Activated T-cell treated with anti-CD3 and anti-CD28 coated beads, Interleukin-2, amount 50 U/mL, for 72 hours (primary cell): Measurements from ENCODE around the gene CA5A. TPM values are rescaled to one million over a fixed set of nuclear protein-coding genes. Genes with fewer than 3 reads are reported as not detected.
"Not testable (repeated sequence)": the region's sequence is repeated elsewhere in the genome, so short reads cannot be mapped to it uniquely, and the experiment has no call there.

Source experiments
- ATAC-seq, 2 donors: fragments of 150-1000 bp; cut with Tn5 transposase; replicated peaks in 1 of 2; 2 replicates each; pipeline ENCODE4 v1.10.0; 2021; ENCODE audit warnings: moderate library complexity in 2 of 2, mild to moderate bottlenecking in 1 of 2
- DNase-seq, 2 donors: peaks; one replicate each; pipeline ENCODE4 v3.0.0; 2021 to 2022; ENCODE audit warnings: mixed read lengths in 1 of 2
- H3K27ac Mint-ChIP-seq: one replicate; pipeline ENCODE4 v1.8.0; 2022; ENCODE audit warnings: mild to moderate bottlenecking, moderate library complexity, mixed read lengths
- H3K27me3 Mint-ChIP-seq: one replicate; pipeline ENCODE4 v1.8.0; 2022; ENCODE audit warnings: low read depth, mixed read lengths
- H3K36me3 Mint-ChIP-seq, 2 donors: one replicate each; pipeline ENCODE4 v1.8.0; 2022; ENCODE audit warnings: mixed read lengths in 2 of 2, mild to moderate bottlenecking in 1 of 2; ENCODE audit not compliant: insufficient read depth in 2 of 2
- H3K4me1 Mint-ChIP-seq: one replicate; pipeline ENCODE4 v1.8.0; 2022; ENCODE audit warnings: low read depth, mixed read lengths
- H3K4me3 Mint-ChIP-seq, 2 donors: one replicate each; pipeline ENCODE4 v1.8.0; 2022; ENCODE audit warnings: mild to moderate bottlenecking in 2 of 2, mixed read lengths in 2 of 2, moderate library complexity in 2 of 2
- H3K9me3 Mint-ChIP-seq, 2 donors: one replicate each; pipeline ENCODE4 v1.8.0; 2022; ENCODE audit warnings: mixed read lengths in 2 of 2
- total RNA-seq, 2 donors: library from RNA; stranded (reverse); gene quantifications; one replicate each; pipeline ENCODE4 v1.2.3, GENCODE V29; 2022

The CA5A gene
- total RNA-seq = under 1 TPM in 1 of 2 donors, not detected in 1; 0.22 TPM

GRCh38 chr16:87936375-87937230, at the start of gene CA5A:
CA5A (minus strand) TSS chr16:87936529; CDS start chr16:87936450, 79 bp downstream.
- no peak for DNase-seq
- Mint-ChIP-seq H3K4me1 (peaks cover 5% of the 10 kb centered on the region), H3K9me3 (peaks cover 4 to 7% of the 10 kb centered on the region in 2 donors), H3K4me3 (no peak within 1 kb of the TSS), H3K27me3 (no peaks in the 10 kb centered on the region), H3K36me3 (peaks cover 0 to 3% of the 10 kb centered on the region in 2 donors), H3K27ac (no peak within 1 kb of the TSS)
- ATAC-seq = no peak

DNA sequence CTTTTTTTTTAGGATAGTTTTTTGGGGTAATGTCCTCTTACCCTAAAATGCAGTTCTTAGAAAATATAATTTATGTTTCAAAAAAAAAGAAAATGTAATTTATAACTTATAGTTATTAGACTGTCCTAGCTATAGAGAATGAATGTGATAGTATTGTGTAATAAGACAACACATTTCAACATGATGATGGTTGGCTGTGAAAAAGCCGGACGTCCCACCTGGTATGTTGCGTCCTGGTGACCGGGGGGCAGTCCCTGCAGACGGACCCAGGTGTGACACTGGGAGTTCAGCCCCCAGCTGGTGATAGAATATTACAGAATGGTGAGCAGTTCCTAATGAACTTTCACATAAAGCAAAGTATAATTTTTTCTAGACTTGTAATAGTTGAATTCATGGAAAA, 49.2 kb upstream of the CA5A start:
- H3K27me3 Mint-ChIP-seq, ATAC-seq, H3K9me3 Mint-ChIP-seq, DNase-seq: not testable (repeated sequence)
- Mint-ChIP-seq H3K36me3 (peaks cover 12 to 13% of the 10 kb centered on the region in 2 donors), H3K4me1 (peaks cover 59% of the 10 kb centered on the region), H3K4me3 (peak overlapping the region; percentile 69 to 83), H3K27ac (peak overlapping the region; percentile 93)

GRCh38 chr16:87984632-87985267, 48.4 kb upstream of the CA5A start:
- Mint-ChIP-seq H3K27ac (peak overlapping the region; percentile 70), H3K4me3 (peak overlapping the region; percentile 57 to 59), H3K9me3 (no peaks in the 10 kb centered on the region), H3K4me1 (peaks cover 66% of the 10 kb centered on the region), H3K36me3 (peaks cover 13% of the 10 kb centered on the region in 2 donors), H3K27me3 (no peaks in the 10 kb centered on the region)
- ATAC-seq (no peak), DNase-seq (no peak)

GRCh38 chr16:87984180-87984579, 47.9 kb upstream of the CA5A start:
- not testable (repeated sequence) for ATAC-seq, DNase-seq, H3K27me3 Mint-ChIP-seq, H3K9me3 Mint-ChIP-seq
- H3K4me1 Mint-ChIP-seq = peaks cover 72% of the 10 kb centered on the region
- peak overlapping the region; percentile 70 for H3K27ac Mint-ChIP-seq
- peak overlapping the region; percentile 57 to 59 for H3K4me3 Mint-ChIP-seq
- H3K36me3 Mint-ChIP-seq = peaks cover 11 to 13% of the 10 kb centered on the region in 2 donors

- not testable (repeated sequence) for H3K27me3 Mint-ChIP-seq, H3K9me3 Mint-ChIP-seq
- DNase-seq (peak; percentile 54 to 61), ATAC-seq (peak; percentile 70 to 74)
- H3K4me1 Mint-ChIP-seq = peaks cover 77% of the 10 kb centered on the region
- H3K36me3 Mint-ChIP-seq = peaks cover 11 to 13% of the 10 kb centered on the region in 2 donors
- peak overlapping the region in 1 of 2 donors; percentile 59 for H3K4me3 Mint-ChIP-seq
- peak overlapping the region; percentile 70 for H3K27ac Mint-ChIP-seq
Observed at GRCh38 chr16:87983737-87984097, 47.4 kb upstream of the CA5A start.

DNA sequence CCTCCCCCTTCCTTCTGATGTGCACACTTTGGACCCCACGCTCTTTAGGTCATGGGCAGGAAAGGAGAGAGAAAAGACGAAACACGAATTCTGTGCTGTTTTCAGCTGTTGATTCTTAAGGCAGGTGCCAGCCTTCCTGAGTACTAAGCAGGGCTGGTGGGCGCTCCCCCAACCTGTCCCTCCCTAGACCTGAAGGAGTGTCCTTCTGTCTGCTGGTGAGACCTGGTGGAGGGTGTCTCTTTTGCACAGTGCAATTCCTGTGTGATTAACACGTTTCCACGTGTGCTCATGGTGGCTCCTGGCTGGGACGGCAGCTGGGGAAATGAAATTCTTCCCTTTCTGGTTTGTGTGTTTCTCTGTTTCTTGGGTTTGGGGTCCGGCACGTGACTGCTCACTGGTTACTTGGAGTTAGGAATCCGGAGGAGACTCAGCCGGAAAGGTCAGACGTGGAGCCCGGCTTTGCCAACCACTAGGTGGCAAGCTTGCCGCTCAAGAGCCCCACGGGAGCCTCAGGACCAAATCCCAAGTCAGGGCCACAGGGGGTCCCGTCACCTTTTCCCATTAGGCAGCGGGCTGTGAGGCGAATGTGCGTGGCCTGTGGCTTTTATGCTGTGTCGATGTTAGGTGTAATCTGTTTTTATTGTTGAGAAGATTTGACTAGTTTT, 46.9 kb upstream of the CA5A start:
- not testable (repeated sequence) for H3K27ac Mint-ChIP-seq, DNase-seq, H3K27me3 Mint-ChIP-seq, H3K9me3 Mint-ChIP-seq
- Mint-ChIP-seq H3K4me3 (peak overlapping the region; percentile 10 to 27), H3K36me3 (peaks cover 13 to 15% of the 10 kb centered on the region in 2 donors), H3K4me1 (peaks cover 82% of the 10 kb centered on the region)
- peak; percentile 0 to 1 for ATAC-seq

GRCh38 chr16:87982581-87983041, 46.3 kb upstream of the CA5A start:
- no peak for DNase-seq
- H3K27me3 Mint-ChIP-seq = no peaks in the 10 kb centered on the region
- no peaks in the 10 kb centered on the region for H3K9me3 Mint-ChIP-seq
- peaks cover 87% of the 10 kb centered on the region for H3K4me1 Mint-ChIP-seq
- H3K4me3 Mint-ChIP-seq = peak overlapping the region; percentile 10 to 20
- H3K27ac Mint-ChIP-seq = no peak overlapping the region
- ATAC-seq = no peak
- peaks cover 13 to 16% of the 10 kb centered on the region in 2 donors for H3K36me3 Mint-ChIP-seq

DNA sequence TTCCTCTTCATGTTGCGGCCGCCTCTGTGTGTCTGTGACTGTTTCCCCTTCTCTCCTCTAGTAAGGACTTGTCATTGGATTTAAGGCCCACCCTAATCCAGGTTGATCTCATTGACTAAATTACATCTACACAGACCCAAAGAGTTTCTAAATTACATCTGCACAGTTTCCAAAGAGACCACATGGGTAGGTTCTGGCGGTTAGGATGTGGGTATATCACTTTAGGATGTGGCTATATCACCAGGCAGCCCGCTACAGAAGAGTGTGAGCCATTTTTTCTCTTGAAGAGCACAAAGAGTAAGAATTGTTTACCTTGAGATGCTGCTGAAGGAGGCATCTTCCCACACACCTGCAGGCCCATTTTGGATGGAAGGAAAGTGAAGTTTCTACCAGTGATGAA, 45.0 kb upstream of the CA5A start:
- ATAC-seq (peak; percentile 68 to 76), DNase-seq (peak; percentile 53 to 56)
- peak overlapping the region; percentile 75 for H3K27ac Mint-ChIP-seq
- not testable (repeated sequence) for H3K27me3 Mint-ChIP-seq, H3K9me3 Mint-ChIP-seq
- H3K4me1 Mint-ChIP-seq = peaks cover 92% of the 10 kb centered on the region
- H3K36me3 Mint-ChIP-seq = peaks cover 12 to 19% of the 10 kb centered on the region in 2 donors
- H3K4me3 Mint-ChIP-seq = peak overlapping the region; percentile 33 to 40

DNA sequence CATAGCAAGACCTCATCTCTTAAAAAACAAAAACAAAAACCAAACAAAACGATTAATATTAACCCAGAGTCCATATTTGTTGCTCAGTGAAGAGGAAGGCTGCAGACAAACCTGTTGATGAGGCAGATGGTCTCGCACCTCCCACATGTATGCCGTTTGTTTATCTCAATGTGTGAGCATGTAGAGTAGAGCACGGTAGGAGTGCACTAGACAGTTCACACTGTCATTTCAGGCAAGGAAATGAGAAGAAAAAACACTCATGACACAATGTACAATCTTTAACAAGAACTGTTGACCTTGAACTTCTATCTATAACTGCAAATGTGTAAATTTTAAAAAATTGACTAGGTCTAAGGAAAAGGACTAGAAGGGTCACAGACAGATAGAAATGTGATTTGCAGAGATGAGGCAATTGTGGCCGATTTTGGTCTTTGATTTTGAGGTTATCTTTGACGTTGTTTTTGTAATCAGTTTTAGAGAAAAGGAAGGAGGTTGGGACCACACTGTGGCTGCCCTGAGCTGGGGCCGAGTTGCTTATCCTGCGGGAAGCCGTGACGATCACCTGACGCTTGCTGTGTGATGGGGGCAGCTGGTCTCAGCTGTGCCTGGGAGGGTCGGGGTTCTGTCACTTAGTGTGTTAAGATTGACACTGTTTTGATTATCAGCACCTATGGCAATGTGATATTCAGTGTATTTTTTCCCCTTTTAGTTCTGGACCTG, 43.7 kb upstream of the CA5A start:
- H3K27ac Mint-ChIP-seq = peak overlapping the region; percentile 88
- H3K9me3 Mint-ChIP-seq, DNase-seq, H3K27me3 Mint-ChIP-seq: not testable (repeated sequence)
- H3K36me3 Mint-ChIP-seq = peaks cover 11 to 19% of the 10 kb centered on the region in 2 donors
- H3K4me3 Mint-ChIP-seq = peak overlapping the region; percentile 25 to 81
- ATAC-seq = peak in 1 of 2 donors; percentile 36
- H3K4me1 Mint-ChIP-seq = peaks cover 81% of the 10 kb centered on the region

DNA sequence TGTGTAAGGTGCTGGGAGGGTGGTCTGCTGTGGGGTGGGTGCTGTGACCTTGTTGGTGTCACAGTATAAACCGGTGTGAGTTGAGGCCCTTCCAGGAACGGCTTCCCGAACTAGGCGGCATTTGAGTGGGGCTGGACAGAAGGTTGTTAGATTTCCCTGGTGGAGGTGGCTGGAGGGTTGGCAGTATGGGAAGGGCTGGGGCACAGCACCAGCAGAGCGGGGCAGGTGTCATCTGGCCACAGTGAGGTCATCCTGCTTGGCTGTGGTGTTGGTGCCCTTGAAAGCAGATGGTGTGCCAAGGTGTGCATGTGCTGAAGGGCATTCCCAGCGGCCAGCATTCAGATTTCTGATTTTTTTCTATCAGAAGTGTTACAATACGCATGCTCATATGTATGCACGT, 43.0 kb upstream of the CA5A start:
- DNase-seq = no peak
- Mint-ChIP-seq H3K27ac (peak overlapping the region; percentile 88), H3K4me3 (no peak overlapping the region), H3K9me3 (no peaks in the 10 kb centered on the region), H3K27me3 (no peaks in the 10 kb centered on the region), H3K36me3 (peaks cover 8 to 16% of the 10 kb centered on the region in 2 donors), H3K4me1 (peaks cover 75% of the 10 kb centered on the region)
- ATAC-seq = no peak

DNA sequence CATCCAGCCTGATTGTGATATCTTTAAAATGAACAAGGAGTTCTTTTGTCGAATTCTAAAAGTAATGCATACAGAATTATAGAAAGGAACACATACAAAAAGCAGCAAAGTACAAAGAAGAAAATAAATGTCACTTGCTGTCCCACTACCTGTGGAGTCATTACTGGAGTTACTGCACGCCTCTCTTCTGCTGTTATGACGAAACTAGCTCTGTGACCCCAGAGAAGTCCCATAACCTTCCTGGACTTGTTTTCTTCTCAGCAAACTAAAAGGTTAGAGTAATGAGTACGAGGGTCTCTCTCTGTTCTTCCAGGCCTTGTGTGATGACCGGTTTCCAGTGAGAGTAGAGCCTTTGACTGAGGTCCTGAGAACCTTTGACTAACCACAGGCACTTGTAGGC, 41.8 kb upstream of the CA5A start:
- Mint-ChIP-seq H3K27ac (peak overlapping the region; percentile 51), H3K9me3 (peaks cover 0 to under 1% of the 10 kb centered on the region in 2 donors), H3K4me1 (peaks cover 69% of the 10 kb centered on the region), H3K4me3 (peak overlapping the region in 1 of 2 donors; percentile 48), H3K27me3 (no peaks in the 10 kb centered on the region), H3K36me3 (peaks cover 8 to 15% of the 10 kb centered on the region in 2 donors)
- DNase-seq (peak; percentile 22 to 29), ATAC-seq (peak; percentile 36 to 68)

DNA sequence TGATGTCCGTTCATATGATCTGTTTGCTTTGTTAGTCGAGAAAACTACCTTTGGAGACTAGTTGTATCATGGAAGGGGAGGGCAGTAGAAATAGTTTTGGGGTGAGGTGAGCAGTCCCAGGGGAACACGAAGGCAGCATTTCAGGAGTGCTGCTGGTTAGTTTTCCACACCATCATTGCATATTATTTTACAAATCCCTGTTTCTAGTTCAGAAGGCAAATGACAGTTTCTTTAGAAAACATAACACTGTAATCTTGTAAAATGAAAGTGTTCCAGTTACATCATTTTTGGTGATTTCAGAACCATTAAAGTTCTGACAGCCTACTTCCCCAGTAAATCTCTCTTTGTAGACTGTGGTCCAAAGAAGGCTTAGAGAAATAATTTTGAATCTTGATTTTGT, 40.3 kb upstream of the CA5A start:
- no peak for DNase-seq
- Mint-ChIP-seq H3K4me1 (peaks cover 60% of the 10 kb centered on the region), H3K27me3 (no peaks in the 10 kb centered on the region), H3K36me3 (peaks cover 11 to 24% of the 10 kb centered on the region in 2 donors), H3K4me3 (peak overlapping the region; percentile 4 to 33), H3K9me3 (peaks cover 2 to 11% of the 10 kb centered on the region in 2 donors), H3K27ac (peak overlapping the region; percentile 47)
- no peak for ATAC-seq
